Immature natural killer cell (primary cell): ENCODE results near the gene USP1. TPM values are rescaled to one million over a fixed set of nuclear protein-coding genes. Genes with fewer than 3 reads are reported as not detected.

Experiments
- DNase-seq, 3 donors: peaks; one replicate each; pipeline ENCODE4 v3.0.0; 2022; ENCODE audit warnings: mixed read lengths in 1 of 3
- H3K27ac Mint-ChIP-seq, 6 donors: one replicate each; pipeline ENCODE4 v1.8.0; 2020; ENCODE audit warnings: mixed read lengths in 6 of 6, mild to moderate bottlenecking in 5 of 6, inconsistent platforms in 4 of 6, moderate library complexity in 3 of 6
- H3K27me3 Mint-ChIP-seq, 3 donors: one replicate each; pipeline ENCODE4 v1.8.0; 2020 to 2021; ENCODE audit warnings: low read depth in 3 of 3, mild to moderate bottlenecking in 3 of 3, mixed read lengths in 3 of 3, moderate library complexity in 3 of 3, inconsistent platforms in 1 of 3
- H3K36me3 Mint-ChIP-seq, 3 donors: one replicate each; pipeline ENCODE4 v1.8.0; 2020; ENCODE audit warnings: mixed read lengths in 3 of 3, inconsistent platforms in 2 of 3, mild to moderate bottlenecking in 2 of 3
- H3K4me1 Mint-ChIP-seq, 2 donors: one replicate each; pipeline ENCODE4 v1.8.0; 2020; ENCODE audit warnings: inconsistent platforms in 2 of 2, mild to moderate bottlenecking in 2 of 2, mixed read lengths in 2 of 2, moderate library complexity in 1 of 2
- H3K4me3 Mint-ChIP-seq, 5 donors: one replicate each; pipeline ENCODE4 v1.8.0; 2020; ENCODE audit warnings: mild to moderate bottlenecking in 5 of 5, mixed read lengths in 5 of 5, inconsistent platforms in 3 of 5, moderate library complexity in 3 of 5
- H3K9me3 Mint-ChIP-seq, 6 donors: one replicate each; pipeline ENCODE4 v1.8.0; 2020; ENCODE audit warnings: mild to moderate bottlenecking in 6 of 6, mixed read lengths in 6 of 6, inconsistent platforms in 4 of 6, moderate library complexity in 3 of 6
- polyA plus RNA-seq, 3 donors: library from polyadenylated mRNA; unstranded; fragments of 300-500 nt; fragmentation: Illumina TruSeq; gene quantifications; one replicate each; pipeline ENCODE4 v1.2.3, GENCODE V29; 2021

The USP1 gene
- polyA plus RNA-seq, 3 donors from 2014 or later, result 22.8 to 38.2 (median 24.4) TPM

DNA sequence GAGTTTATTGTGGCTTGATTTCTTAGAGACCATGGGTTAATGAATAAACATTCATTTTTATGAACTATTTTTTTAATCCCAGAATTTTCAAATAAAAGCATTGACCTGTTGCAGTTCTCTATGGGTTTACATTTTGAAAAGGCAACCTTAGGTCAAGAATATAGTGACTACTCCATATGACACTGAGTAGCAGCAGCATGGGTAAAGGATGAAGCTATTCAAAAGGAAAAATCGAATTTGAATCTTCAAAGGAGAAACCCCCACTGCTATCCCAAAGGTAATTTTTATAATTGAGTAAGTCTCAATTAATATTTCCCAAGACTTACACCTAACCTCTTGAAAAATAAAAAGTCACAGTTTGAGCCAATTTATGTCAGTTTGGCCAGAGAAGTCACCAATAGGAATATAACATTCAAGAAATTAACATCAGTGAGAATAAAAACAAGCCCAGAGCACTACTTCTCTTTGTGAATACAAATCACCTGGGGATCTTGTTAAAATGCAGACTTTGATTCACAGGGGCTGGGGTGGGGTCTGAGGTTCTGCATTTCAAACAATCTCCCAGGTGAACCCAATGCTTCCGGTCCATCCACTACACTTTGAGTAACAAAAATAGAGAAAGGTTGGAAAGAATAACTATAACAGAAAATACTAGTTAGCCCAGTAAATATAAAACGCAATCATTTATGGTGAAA, 39.8 kb downstream of the USP1 start:
- no peak overlapping the region for H3K4me3 Mint-ChIP-seq
- H3K36me3 Mint-ChIP-seq, result peaks cover 0 to 4% (median 3%) of the 10 kb centered on the region in 3 donors
- DNase-seq, result no peak
- no peaks in the 10 kb centered on the region for H3K27me3 Mint-ChIP-seq
- no peaks in the 10 kb centered on the region for H3K4me1 Mint-ChIP-seq
- H3K9me3 Mint-ChIP-seq, result no peaks in the 10 kb centered on the region
- no peak overlapping the region for H3K27ac Mint-ChIP-seq

DNA sequence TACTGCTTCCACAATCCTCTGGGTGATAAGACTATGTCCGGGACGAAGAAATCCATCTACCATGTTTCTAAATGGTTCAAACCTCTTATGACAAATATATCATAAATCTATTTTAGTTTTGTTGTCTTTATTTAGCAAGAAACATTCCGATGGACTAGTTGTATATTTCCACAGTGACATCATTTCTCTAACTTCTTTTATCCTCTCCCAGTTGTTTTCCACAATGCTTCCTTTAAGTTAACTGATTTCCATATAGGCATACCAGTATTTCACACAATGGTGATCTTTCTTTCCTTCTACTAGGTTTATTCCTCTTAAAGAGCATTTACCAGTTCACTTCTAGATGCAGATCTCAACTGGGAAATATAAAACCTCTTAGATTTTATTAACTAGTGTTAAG, 44.8 kb downstream of the USP1 start:
- Mint-ChIP-seq H3K4me1 (no peaks in the 10 kb centered on the region), H3K4me3 (no peak overlapping the region), H3K9me3 (no peaks in the 10 kb centered on the region), H3K27ac (no peak overlapping the region), H3K36me3 (peaks cover 0 to 4% (median 0%) of the 10 kb centered on the region in 3 donors), H3K27me3 (peaks cover 0 to 9% (median 2%) of the 10 kb centered on the region in 3 donors)
- DNase-seq, result no peak

DNA sequence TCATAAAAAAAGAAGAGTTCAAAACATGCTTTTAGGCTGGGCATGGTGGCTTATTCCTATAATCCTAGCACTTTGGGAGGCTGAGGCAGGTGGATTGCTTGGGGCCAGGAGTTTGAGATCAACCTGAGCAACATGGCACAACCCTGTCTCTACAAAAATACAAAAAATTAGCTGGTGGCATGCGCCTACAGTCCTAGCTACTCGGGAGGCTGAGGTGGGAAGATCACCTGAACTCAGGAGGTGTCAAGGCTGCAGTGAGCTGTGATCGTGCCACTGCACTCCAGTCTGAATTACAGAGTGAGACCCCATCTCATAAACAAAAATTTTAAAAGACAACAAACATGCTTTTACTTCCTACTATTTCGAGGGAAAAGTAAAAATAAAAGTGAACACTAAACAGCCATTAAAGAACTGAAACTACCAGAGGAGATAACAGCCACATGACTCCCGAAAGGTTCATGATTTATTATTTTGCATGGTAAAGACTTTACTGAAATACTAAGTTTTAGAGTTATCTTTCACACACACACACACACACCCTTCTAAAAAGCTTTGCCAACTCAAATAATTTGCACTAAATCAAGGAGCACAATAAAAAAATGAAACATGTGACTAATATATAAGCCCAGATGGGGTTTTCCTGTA, 48.1 kb downstream of the USP1 start:
- no peak overlapping the region for H3K27ac Mint-ChIP-seq
- H3K4me3 Mint-ChIP-seq, result no peak overlapping the region
- DNase-seq, result no peak
- H3K27me3 Mint-ChIP-seq, result peaks cover 2 to 9% (median 2%) of the 10 kb centered on the region in 3 donors
- H3K4me1 Mint-ChIP-seq, result no peaks in the 10 kb centered on the region
- peaks cover 0 to 7% (median 0%) of the 10 kb centered on the region in 3 donors for H3K36me3 Mint-ChIP-seq
- H3K9me3 Mint-ChIP-seq, result no peaks in the 10 kb centered on the region

DNA sequence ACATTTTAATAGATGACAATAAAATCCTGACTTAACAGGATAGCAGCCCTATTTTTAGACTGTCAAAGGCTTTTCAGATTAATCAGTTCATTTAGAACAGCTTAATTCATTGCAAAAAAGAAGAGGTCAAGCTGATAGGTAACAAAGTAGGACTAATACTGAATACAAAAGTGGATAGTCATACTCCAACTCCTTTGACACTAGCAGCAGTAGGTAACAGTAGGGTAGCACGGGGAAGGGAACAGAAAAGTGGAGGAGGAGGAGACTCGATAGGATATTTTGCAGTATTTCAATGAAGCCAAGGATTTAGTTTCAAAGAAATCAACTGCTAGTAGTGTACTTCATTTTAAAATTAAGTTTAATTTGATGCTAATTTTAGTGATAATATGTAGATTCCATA, 51.1 kb downstream of the USP1 start:
- Mint-ChIP-seq H3K36me3 (peaks cover 0 to 4% (median 3%) of the 10 kb centered on the region in 3 donors), H3K4me1 (no peaks in the 10 kb centered on the region), H3K4me3 (no peak overlapping the region), H3K27ac (no peak overlapping the region), H3K27me3 (peaks cover 2 to 5% (median 2%) of the 10 kb centered on the region in 3 donors), H3K9me3 (peaks cover 0 to 2% (median 0%) of the 10 kb centered on the region in 6 donors)
- no peak for DNase-seq

DNA sequence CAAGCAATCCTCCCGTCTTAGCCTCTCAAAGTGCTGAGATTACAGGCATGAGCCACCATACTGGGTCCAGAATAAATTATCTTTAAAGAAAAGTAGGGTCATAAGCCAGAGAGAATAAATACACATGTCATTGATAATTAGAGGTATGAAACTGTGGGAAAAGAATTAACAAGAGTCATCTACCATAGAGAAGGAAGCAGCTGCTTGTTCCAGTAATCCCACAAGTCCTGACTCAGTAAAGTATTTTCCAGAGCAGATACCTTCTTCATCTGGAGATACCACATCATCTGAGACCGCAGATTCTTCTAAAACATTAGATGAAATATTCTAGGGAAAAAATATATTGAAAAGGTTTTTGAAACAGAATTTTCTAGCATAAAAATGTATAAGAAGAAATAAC, 55.7 kb downstream of the USP1 start:
- Mint-ChIP-seq H3K4me3 (no peak overlapping the region), H3K27me3 (peaks cover 0 to 2% (median 0%) of the 10 kb centered on the region in 3 donors), H3K27ac (no peak overlapping the region), H3K36me3 (peaks cover 0 to 4% (median 3%) of the 10 kb centered on the region in 3 donors), H3K4me1 (no peaks in the 10 kb centered on the region), H3K9me3 (peaks cover 0 to 2% (median 0%) of the 10 kb centered on the region in 6 donors)
- no peak for DNase-seq

DNA sequence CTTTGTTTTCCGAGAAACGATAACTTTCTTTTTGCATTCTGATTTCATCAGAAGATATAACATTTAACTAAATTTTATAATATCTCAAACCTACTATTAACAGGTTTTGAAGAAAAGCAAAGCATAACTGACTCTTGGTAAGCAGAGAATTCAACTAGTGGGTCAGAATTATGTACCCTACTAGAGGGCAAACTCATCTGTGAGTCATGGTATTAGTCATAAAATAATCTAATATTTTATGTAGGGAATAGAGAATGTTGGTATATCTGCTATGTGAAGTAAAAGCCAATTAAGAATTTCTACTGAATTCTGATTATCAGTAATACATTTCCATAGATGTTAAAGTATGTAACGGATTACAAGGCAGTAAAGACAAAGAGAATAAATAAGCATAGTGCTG, 56.8 kb downstream of the USP1 start:
- peaks cover 0 to 4% (median 0%) of the 10 kb centered on the region in 3 donors for H3K36me3 Mint-ChIP-seq
- peaks cover 0 to 2% (median 0%) of the 10 kb centered on the region in 6 donors for H3K9me3 Mint-ChIP-seq
- no peak overlapping the region for H3K27ac Mint-ChIP-seq
- no peak overlapping the region for H3K4me3 Mint-ChIP-seq
- no peak for DNase-seq
- H3K27me3 Mint-ChIP-seq, result no peaks in the 10 kb centered on the region
- H3K4me1 Mint-ChIP-seq, result no peaks in the 10 kb centered on the region

DNA sequence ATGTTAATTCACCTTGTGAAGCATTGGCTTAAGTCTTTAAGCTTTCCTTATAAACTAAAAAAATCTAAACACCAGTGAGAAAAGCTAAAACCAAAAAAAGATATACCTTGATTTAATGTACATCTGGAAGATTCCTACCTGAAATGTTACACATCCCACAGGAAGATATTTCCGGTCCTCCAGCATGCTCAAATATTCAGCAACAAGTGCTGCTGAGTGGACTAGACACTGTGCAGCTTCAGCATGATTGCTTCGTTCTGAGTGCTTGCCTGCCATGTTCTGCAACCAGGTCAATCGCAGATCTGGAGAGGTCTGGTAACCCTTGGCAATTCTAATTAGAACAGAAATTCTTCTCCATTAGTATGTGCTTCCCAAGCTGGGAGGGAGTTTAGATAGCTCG, 57.3 kb downstream of the USP1 start:
- Mint-ChIP-seq H3K27ac (no peak overlapping the region), H3K4me3 (no peak overlapping the region), H3K36me3 (peaks cover 0 to 4% (median 0%) of the 10 kb centered on the region in 3 donors), H3K4me1 (no peaks in the 10 kb centered on the region), H3K27me3 (no peaks in the 10 kb centered on the region), H3K9me3 (peaks cover 0 to 2% (median 0%) of the 10 kb centered on the region in 6 donors)
- no peak for DNase-seq

DNA sequence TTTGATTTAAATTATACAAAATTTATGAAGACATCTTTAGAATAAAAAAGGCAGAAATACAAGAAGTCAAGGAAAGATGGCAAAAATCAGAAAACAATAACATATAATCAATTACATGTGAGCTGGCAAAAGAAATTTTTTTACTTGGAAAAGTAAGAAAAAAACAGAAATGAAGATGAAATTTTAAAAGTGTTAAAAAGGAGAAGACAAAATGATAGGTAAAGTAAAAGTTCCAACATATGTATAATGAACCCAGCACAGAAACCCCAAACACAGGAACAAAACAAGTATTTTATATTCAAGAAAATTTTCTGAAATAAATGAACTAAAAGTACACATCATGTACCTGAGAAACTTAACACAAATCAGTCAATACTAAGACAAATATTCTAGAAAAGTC, 63.4 kb downstream of the USP1 start:
- Mint-ChIP-seq H3K4me1 (no peaks in the 10 kb centered on the region), H3K27me3 (no peaks in the 10 kb centered on the region), H3K4me3 (no peak overlapping the region), H3K9me3 (no peaks in the 10 kb centered on the region), H3K36me3 (no peaks in the 10 kb centered on the region), H3K27ac (no peak overlapping the region)
- DNase-seq, result no peak

Other genes starting within 250 kb of the USP1 start
- not detected for gene L1TD1, start 242.2 kb upstream of the USP1 start, polyA plus RNA-seq
- not detected for gene KANK4, start 117.6 kb upstream of the USP1 start, polyA plus RNA-seq
- not detected for gene ANGPTL3, start 160.5 kb downstream of the USP1 start, polyA plus RNA-seq